ENCODE measurements around the gene SLC6A18.

Gene SLC6A18

GRCh38 chr5:1203968-1204692 lies 21.1 kb upstream of the SLC6A18 start:
- no peak for DNase-seq

- no peak for DNase-seq
Measured at GRCh38 chr5:1204693-1205242, 20.4 kb upstream of the SLC6A18 start.

DNA sequence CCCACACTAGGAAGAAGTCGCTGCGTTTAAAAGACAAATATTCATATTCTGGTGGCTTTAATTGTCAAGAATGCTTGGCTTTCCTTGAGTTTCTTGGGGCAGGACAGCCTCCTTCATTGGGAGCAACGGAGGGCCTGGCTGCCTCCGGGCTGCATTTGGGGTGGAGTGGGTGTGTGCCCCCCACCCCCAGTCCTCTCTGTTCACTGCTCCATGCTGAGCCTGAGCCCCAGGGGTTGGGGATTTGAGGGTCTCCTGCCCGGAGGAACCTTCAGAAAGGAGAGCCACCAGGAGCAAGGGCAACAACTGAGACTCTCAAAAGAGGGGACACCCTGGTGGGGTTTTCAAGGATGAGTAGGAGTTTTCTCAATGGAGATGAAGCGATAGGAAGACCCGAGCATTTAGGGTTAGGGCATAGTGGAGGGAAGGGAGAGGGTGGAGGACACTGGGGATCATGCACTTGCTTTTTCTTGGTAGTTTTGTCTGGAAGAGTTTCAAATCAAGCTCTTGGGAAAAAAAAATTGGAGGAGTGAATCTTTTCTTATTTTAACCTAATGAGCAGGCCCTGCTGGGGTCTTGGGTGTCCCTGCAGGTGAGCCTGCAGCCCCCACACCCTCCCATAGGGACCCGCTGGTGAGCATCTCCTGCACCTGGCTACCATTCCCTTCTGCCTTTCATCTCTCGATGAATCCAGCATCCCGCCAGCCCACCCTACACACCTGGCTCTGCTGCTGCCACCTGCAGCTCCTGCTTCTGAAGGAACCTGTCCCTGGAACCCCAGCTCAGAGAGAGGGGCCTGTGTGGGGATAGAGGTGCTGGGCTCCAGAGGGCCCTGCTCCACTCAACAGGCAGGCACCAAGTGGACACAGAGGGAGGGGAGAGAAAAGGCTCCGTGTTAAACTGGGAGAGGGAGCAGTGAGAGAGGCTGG lies 19.7 kb upstream of the SLC6A18 start:
- DNase-seq, result no peak

DNA sequence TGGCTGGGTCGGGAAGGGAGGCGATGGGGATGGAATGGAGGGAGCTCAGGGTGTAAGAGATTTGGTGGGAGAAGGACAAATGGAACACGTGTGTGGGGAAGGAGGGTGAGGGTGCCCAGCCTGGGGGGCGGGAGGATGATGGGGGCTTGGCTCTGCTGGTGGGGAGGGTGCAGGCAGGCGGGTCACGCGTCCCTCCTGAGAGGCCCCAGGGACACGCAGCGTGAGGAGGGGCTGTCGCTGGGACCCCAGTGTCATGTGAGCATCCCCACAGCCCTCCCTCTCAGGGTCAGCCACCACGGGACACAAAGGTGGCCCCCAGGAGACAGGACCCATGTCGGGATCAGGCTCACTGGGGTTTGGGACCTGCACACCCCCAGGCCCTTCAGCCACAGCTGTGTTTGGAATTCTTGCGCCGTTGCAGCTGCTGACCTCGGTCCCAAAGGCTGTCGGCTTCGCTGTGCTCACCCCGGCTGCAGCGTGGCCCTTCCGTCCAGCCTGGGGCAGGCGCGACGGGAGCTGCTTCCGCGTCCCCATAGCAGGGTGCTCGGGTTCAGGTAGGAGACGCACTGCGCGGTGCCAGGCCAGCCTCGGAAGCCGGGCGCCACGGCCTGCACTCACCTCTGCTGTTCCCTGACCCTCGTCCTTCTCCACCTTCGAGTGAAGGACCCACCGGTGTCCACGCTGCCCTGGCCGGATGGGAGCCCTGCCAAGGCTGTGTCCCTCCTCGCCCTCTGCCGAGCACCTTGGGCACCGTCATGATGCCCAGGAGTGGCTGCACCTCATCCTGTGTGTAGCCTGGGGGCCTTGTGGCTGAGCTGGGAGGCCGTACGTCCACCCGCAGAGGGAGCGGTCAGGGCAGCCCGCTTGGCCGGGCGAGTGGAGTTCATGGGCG lies 18.4 kb upstream of the SLC6A18 start:
- no peak for DNase-seq

- DNase-seq, result no peak
Measured at GRCh38 chr5:1207555-1207954, 17.6 kb upstream of the SLC6A18 start.

DNA sequence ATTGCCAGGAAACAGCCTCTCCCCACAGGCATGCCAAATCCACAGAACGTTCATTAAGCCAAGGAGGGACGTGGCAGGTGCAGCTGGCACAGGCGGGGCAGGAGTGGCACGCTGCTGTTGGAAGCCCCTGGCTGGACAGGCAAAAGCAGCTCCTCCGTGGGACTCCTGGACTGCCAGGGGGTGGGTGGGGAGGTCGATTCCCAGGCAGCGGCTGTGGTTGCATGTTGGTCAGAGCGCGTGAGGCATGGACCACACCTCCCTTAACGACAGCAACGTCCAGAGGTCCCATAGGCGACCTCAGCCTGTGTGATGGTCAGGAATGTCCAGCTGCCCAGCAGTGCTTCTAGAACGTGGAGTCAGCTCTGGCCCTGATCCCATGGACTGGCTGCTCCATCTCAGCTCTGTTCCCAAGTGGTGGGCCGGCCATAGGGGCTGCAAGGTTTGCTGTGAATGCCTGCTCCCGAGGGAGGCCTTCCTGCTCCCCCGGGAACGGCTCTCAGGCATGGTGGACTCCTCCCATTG lies 16.9 kb upstream of the SLC6A18 start:
- no peak for DNase-seq

DNA sequence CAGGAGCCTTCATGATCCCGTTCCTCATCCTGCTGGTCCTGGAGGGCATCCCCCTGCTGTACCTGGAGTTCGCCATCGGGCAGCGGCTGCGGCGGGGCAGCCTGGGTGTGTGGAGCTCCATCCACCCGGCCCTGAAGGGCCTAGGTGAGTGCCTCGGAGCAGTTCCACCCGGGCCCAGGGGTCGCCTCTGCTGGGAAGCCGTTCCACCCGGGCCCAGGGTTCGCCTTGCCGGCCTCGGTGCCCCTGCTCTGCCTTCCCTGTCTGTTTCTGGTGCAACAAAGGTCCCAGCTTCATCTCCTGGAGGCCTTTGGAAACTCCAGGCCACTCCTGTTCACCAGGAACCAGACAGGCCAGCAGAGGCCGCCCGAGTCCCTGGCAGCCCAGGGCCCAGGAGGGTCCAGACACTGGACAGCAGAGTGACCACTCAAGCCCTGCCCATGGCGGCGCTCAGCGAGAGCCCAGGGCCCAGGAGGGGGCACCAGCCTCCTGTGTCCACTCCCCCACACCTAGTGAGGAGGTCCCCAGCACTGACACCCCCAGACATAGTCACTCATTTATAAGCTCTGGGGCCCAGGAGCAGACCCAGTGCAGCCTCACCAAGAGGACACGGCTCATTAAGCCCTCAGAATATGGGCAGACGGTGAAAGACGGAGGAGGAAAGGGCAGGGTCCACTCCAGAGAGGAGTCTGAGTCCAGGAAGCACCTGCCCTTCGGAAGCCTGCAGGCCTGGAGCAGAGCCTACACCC lies 16.3 kb upstream of the SLC6A18 start:
- no peak for DNase-seq

GRCh38 chr5:1209489-1209852 lies 15.7 kb upstream of the SLC6A18 start:
- DNase-seq, result no peak

DNA sequence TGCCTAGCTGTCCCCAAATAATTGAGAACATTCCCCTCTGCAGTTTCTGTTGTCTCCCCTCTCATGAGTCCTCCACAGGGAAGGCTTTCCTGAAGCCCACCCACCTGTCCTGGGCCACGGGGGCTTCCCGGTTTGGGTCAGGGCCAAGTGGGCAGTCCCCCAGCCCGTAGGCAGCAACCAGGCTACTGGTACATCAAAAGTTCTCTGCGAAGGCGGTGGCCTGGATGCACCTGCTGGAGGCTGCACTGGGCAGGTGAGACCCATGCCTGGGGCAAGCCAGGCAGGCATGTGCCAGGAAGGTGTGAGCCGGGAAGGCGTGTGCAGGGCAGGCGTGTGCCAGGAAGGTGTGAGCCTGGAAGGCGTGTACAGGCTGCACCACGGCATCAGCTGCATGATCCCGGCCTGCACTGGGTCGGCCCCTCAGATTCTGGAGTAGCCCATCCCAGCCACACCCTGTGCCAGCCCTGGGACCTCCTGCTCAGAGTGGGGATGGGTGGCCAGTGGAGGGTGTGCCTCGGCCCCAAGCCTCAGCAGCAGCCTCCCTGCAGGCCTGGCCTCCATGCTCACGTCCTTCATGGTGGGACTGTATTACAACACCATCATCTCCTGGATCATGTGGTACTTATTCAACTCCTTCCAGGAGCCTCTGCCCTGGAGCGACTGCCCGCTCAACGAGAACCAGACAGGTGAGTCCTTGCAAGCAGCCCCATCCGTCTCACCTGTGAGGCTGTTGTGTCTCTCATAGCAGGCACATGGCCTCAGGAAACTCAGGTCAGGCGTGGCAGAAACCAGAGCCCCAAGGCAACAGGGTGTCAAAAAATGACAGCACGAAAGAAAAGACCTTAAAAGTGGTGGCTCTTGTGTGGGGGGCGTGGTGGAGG lies 15.0 kb upstream of the SLC6A18 start:
- no peak for DNase-seq

DNA sequence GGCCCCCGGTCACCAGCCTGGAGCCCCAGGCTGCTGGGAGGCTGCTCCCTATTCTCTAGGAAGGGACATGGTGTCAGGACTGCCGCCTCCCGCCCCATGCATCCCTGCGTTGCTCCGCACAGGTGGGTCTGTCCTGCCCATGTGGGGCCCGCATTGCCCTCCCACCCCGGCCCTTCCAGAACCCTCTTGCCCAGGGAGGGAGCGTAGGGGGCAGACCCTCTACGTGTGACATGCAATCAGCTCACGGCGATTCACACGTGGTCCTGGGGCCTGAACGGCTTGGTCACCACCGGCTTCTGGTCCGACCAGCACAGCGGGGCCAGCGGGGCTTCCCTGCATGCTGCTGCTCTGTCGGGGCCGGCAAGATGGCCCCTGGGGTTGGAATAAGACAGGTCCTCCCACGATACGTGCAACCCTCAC lies 14.3 kb upstream of the SLC6A18 start:
- no peak for DNase-seq

- no peak for DNase-seq
Measured at GRCh38 chr5:1211701-1212100, 13.5 kb upstream of the SLC6A18 start.

GRCh38 chr5:1212271-1212670 lies 12.9 kb upstream of the SLC6A18 start:
- DNase-seq, result no peak

- no peak for DNase-seq
Measured at GRCh38 chr5:1212881-1213280, 12.3 kb upstream of the SLC6A18 start.

- no peak for DNase-seq
Measured at GRCh38 chr5:1213508-1214162, 11.5 kb upstream of the SLC6A18 start.

DNA sequence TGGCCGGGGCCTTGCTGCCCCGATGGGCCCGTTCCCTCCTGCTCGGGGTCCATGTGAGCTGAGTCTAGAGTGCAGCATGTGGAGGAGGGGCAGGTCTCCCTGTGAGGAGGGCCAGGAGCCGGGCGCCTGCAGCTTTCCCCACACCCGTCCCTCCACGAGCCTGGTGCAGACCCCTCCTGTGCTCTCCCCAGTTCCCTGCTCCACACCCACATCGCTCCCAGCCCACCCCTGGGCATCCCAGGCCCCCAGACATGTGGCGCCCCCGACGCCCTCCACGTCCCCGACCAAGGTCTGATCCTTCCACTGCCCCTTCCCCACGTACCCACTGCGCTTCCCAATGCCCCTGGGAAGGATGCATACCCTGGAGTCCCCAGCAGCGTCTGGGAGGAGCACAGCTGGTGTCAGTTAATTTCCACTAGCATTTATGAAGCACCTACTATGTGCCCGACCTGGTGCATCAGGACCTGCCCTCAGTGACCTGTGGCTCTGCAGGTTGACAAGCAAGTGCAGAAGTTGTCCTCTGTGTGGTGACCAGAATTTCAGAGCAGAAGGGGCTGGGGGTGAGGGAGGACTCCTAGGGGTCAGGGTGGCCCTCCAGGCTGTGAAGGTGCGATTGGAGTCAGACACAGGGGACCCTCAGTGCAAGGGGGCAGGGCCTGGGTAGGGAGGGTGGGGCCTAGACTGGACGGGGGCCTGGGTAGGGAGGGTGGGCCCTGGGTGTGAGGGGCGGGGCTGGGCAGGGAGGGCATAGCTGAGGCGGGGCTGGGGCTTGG lies 10.8 kb upstream of the SLC6A18 start:
- DNase-seq, result no peak

- DNase-seq, result no peak
Measured at GRCh38 chr5:1214936-1215220, 10.3 kb upstream of the SLC6A18 start.

DNA sequence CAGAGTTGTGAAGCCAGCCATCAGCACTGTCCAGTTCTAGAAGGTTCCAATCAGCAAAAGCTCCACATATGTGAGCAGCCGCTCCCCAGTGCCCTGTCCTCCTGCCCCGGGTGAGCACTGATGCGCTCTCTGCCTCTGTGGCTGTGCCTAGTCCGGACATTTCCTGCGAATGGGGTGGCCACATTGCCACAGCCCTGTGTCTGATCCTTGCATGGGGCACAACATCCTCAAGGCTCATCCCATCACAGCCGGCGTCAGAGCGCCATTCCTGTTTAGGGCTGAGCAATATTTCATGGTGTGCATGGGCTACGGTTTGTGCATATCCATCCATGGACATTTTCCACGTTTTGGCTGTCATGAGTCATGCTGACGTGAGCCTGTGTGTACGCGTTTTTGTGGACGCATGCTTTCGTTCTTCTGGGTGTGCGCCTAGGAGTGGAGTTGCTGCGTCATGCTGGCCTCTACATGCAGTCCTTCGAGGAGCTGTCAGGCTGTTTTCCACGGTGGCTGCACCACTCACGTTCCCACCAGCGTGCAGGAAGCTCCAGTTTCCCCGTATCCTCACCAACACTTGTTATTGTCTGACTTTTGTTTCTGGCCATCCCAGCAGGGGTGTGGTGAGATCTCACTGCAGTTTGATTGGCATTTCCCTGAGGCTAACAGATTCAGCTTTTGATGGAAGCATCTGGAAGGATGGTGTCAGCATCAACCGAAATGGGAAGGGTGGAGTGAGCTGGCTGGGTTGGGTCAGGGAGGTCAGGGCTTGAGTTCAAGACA lies 9.7 kb upstream of the SLC6A18 start:
- no peak for DNase-seq

DNA sequence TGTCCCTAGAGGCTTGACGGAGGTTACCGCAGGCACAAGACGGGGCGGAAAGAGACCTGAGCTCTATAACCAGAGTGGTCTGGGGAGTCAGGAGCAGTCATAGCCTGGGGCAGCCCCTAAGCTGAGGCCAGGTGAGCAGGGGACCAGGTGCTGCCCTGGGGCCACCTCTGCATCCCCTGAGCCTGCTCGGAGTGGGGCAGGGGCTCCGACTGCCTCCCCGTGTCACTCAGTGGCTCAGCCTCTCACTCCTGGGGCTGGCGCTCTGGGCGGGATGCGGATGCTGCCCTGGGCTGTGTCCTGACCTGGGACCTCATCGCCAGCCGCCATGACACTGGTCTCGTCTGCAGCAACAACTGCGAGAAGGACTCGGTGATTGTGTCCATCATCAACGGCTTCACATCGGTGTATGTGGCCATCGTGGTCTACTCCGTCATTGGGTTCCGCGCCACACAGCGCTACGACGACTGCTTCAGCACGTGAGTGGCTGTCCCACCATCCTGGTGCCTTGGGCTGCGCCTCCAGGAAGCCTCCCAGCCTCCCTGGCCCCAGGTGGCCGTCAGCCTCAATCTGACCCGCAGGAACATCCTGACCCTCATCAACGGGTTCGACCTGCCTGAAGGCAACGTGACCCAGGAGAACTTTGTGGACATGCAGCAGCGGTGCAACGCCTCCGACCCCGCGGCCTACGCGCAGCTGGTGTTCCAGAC lies 8.8 kb upstream of the SLC6A18 start:
- DNase-seq, result no peak

Measured in stimulated activated CD8-positive, alpha-beta memory T cell treated with anti-CD3 and anti-CD28 coated beads, Interleukin-4, amount 100 ng/mL, for 48 hours (primary cell).